ENCODE data around the gene NAPA. TPM values are rescaled to one million over a fixed set of nuclear protein-coding genes. Genes with fewer than 3 reads are reported as not detected.
"Not testable (repeated sequence)": the region's sequence is repeated elsewhere in the genome, so short reads cannot be mapped to it uniquely, and the experiment has no call there.

The NAPA gene
- total RNA-seq, 1 donor from 2014 or later = 26.8 TPM

DNA sequence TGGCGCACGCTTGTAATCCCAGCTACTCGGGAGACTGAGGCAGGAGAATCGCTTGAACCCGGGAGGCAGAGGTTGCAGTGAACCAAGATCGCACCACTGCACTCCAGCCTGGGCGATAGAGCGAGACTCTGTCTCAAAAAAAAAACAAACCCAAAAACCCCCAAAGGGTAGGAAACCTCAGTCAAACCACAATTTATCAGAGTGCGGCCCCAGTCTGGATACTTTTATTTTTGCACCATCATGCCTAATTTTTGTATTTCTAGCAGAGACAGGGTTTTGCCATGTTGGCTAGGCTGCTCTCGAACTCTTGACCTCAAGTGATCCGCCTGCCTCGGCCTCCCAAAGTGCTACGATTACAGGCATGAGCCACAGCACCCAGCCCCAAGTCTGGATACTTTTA is 28.6 kb downstream of the NAPA start:
- not testable (repeated sequence) for DNase-seq

DNA sequence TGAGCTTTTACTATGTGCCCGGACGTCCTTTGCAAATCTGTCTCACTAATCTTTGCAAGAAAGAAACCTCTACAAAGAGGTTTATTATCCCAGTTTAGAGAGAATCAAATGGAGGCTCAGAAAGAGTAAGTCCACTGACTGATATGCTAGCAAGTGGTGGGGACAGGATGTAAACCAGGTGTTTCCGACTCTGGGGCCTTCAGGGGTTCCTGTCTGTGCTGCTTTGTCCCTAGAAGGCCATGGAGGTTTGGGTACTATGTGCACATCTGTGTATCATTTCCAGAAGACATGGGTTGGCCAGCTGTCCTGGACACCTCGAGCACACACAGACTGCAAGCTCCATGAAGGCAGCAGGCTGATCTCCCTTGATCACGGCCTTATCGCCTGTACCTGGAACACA is 29.7 kb downstream of the NAPA start:
- no peak for DNase-seq

DNA sequence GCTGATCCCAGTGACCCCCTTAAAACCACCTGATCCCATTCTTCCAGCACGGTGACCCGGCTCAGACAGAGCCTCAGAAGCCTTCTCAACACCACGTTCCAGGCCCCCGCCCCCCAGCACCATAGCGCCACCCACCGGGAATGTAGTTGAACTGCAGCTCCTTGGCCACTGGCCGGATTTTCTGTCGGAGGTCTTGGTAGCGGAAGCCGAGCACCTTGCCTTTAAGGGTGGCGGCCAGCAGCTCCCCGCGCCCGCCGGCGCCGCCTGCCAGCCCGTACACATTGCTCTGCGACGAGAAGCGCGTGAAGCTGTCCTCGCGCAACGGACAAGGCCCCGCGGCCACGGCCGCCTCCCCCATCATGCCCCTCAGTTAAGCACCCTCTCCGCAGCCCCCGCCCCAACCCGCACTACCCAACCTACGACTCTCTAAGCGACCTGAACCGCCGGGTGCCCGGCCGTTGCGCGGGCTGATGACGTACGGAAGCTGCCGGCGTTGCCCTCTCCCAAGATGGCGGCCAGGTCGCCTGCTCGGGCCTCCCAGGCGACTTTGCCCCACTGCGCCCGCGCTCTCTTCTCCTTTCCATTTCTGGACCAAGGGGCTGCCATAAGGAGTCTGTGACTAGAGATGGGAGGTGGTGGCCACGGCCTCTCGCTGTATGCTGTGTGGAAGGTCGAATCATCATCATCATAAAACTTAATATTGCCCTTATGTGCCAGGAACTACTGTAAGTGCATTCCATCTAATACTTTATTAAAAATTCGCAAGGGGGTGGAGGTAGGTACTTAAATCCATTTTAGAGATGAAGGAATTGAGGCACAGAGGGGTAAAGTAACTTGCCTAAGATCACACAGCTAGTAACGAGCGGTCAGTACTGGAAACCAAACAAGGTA is 30.8 kb downstream of the NAPA start, which contains the start of gene KPTN:
Gene KPTN, minus strand, starts transcription at position 420 of the 891 bp plus-strand sequence. Its CDS starts 59 bp downstream, at position 361.
- DNase-seq = peak; percentile 86

DNA sequence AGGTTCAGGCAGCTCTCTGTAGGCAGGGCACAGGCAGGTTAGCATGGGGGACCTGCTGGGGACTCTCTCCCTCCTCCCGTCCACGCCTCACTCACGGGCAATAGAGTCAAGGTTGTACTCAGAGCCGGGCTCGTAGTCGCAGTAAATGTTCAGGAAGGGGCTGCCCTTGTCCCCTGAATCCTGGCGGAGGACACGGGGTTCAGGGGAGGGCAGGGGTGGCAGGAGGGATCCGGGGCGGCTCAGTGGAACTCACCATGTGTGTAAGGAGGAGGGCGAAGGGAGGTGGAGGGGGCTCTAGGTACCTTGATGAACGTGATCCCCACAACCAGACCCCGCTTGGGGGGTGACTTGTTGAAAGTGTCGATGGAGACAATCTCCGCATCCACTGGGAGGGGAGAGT is 31.7 kb downstream of the NAPA start:
- DNase-seq = no peak

DNA sequence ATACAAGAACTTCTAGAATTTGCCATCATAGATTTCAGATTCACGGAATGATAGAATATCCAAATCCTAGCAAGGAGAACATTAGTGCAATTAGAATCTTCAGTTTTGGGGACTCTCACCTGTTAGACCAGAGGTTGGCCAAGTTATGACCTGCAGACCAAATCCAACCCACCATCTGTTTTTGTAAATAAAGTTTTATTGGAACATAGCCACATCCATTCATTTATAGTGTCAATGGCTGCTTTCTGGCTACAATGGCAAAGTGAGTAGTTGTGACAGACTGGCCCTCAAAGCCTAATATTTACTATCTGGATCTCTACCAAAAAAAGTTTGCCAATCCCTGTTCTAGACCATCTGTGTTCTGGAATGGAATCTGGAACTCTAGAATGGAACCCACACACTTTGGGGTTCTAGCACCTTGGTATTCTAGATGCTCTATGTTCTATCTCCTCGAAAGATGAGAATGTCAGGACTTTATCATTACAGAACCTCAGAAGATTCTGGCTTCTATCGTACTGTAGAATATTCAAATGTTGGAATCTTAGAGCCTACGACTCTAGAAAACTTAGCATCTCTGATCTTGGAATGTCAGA is 33.3 kb downstream of the NAPA start:
- DNase-seq = no peak

DNA sequence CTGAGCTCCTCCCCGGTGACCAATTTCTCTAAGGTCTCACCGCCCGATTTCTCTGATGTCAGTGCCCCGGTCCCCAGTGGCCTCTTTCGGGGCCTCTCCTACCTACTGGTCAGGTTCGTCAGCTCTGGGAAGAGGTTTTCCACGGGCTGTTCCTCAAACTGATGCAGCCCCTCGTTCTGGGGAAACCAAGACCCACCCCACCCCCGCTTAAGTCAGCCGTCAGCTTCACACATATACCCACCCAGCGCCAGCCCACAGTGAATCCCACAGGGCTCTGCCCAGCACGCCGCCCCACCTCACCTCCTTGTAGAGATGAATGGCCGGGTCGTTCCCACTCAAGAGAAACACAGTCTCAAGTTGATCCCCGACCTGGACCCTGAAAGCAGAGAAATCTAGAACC is 34.2 kb downstream of the NAPA start:
- DNase-seq = no peak

DNA sequence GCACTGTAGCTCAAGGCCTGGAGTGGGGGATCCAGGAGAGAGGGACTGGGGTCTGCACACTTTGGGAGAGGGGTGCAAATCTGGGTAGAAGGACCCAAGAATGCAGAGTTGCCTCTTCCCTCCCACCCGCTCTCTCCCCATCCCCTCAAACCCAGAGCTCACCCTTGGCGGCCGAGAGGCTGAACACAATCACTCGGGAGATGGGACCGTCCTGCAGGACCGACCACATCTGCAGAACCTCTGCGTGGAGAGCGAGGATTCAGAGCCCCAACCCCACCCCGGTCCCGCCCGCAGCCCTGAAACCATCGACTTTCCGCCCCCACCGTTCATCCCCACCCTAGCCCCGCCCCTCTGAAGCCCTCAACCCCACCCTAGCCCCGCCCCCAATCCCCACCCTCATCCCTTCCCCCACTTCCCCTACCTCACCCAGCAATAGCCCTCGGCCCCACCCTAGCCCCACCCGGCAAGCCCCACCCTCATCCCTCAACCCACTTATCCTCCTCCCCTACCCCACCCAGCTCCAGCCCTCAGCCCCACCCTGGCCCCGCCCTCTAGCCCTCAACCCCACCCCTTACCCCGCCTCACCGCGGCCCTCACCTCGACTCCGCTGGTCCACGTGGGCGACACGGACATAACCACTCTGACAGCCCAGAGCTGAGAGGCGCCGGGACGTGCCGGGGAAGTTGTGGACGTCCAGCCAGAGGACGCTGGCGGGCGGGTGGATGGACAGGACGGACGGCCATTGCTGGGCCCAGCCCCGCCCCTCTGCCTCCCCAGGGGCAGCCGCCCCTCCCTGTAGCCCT is 35.0 kb downstream of the NAPA start:
- DNase-seq = no peak

DNA sequence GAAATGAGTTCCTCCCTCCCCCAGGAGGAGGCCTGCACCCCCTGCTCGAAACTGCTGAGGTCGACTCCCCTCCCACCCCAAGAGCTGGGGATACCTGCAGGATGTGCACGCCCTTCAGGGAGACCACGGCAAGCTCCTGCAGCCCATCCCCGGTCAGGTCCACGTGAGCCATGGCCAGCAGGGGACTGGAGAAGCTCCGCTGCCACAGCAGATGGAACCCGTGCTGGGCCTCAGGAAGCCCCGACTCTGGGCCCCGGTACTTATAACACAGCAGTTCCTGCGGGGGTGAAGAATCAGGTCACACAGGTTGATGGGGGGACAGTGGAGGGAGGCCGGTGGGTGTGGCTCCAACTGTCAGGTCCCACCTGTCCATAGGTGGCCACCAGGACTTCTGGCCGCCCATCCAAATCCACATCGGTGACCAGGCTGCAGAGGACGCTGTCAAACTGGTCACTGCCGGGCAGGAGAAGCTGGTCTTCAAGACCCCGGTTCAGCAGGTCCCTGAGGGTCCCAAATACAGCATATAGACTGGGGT is 38.4 kb downstream of the NAPA start:
- no peak for DNase-seq

DNA sequence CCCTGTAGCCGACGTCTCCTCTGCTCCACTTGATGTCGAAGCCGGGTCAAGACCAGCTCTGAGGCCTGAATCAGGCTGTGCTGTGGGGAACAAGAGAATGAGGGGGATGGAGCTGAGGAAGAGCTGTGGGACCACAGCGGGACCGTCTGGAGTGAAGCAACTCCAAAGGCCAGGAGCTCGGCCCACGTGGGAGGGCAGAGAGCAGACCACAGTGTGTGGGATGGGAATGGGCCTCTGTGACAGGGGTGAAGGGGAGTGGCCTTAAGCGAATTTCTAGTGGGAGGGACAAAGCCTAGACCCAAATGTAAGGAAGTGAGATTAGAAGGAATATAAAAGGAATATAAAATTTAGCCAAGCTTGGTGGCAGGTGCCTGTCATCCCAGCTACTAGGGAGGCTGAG is 39.4 kb downstream of the NAPA start:
- no peak for DNase-seq

DNA sequence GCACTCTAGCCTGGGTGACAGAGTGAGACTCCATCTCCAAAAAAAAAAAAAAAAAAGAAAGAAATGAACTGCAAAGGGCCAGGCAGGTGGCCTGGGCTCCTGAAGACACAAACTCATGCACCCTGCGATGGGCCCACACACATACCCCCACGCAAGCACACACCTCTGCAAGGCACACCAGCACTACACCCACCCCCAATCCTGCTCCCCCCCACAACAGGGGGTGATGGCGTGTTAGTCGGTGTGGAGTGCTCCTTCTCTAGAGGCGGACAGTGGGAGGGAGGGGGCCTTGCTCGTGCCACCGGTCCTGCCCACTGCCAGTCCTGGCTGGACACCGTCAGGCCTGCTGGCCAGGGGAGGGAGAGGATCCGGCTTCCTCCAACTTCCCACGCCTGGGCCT is 41.5 kb downstream of the NAPA start:
- DNase-seq = no peak

DNA sequence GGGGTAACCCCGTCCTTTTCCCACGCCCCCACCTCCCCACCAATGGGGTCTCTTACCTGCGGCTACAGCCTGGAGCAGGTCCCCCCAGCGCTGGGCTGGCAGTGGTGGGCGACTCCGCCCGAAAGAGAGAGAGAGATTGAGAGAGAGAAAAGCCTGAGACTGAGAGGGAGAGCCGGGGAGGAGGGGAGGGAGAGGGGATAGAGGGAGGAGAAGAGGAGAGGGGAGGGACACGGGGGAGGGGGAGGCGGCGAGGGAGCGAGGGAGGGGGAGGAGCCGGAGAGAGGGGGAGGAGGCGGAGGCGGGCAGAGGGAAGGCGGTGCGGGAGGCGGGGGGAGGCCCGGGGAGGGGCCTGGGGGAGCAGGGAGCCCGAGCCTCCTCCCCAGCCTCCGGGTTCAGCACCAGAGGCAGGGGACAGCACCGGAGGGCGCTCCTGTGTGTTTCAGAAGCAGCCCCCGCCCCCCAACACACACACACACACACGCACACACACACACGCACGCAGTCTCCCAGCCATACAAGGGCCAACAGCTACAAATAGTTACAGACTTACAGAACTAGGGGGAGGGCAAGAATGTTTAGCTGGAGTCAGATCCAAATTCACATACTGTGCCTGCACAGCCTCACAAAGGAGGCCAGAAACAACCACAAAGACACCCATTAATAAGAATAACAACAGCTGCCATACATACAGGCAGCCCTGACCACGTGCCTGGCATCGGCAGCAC is 43.0 kb downstream of the NAPA start, which contains the start of gene SLC8A2:
Gene SLC8A2, minus strand, starts transcription at position 161 of the 725 bp plus-strand sequence. CDS start 5,490 bp downstream, outside the sequence.
- peak; percentile 56 for DNase-seq

DNA sequence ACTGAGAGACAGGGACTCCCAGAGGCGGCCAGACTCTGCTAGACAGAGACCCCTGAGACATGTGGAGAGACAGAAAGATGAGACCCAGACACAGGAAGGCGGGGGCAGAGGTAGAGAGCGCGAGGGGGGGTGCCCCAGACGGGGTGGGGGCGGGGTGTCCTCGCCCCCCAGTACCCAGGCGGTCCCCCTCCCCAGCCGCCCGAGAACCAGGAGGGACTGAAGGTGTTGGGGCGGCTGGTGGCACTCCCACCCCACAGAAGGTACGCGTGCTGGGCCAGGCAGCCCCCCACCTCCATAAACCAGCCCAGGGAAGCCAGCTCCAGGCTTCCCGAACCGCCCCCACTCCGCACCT is 43.5 kb downstream of the NAPA start:
- no peak for DNase-seq

DNA sequence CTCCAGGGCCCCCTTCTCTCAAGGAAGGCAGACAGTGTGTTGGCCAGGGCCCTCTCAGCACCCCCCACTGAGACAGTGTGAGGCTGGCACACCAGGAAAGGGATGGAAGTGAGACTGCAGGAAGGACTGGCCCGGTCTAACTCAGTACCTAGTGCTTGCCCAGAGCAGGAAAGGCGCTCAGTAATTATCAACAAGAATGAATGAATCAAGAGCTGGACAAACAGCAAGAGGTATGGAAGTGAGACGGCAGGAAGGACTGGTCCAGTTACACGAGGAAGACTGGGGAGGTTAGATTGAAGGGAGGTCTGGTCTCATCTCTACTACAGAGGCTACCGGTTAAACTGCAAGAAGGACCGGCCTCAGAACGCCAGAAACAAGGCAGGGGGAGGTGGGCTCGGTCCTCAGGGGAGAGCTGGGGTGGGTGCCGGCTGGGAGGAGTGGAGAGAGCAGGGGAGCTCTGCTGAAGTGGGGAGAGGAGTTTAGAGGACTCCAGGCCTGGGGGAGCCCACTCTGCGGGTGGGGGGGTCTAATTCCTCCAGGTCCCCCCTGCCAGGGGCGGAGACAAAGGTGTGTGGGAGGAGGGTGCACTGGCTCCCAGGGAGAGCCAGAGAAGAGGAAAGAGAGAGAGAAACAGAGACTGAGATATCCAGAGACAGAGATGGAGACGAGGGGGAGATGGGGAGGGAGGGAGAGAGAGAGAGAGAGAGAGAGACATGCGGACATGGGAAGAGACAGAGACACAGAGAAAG is 44.2 kb downstream of the NAPA start:
- DNase-seq = no peak

DNA sequence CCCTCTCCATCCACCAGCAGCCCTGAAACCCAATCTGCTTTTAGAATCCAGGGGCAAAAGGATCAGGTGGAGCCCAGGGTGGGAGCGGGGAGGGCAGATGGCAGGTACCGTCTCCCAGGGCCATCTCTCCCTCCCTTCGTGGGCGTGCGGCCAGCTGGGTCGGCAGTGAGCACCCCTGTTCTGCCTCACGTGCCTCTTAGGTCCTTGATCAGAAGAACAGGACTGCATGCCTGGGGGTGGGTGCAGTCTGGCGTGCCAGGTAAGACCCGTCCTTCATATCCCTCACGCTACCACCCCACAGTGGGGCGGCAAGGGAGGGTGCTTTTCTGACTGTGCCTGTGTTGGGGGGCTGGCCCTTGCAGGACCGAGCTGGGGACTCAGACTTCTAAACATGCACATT is 45.1 kb downstream of the NAPA start:
- DNase-seq = no peak

DNA sequence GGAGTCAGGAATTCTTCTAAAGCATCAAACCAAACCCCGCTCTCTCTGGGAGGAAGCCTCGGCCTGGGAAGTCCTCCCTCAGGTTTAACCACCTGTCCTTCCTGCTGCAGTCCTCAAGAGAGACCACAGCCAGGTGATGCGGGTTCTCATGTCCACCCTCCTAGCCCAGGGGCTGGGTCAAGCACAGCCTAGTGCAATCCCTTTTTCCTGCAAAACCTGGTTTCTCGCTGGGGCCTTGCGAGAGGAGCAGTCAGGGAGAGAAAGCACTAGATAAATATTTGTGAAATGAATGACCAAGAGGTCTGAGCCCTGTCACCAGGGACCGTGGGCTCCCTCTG is 45.5 kb downstream of the NAPA start:
- DNase-seq = no peak

DNA sequence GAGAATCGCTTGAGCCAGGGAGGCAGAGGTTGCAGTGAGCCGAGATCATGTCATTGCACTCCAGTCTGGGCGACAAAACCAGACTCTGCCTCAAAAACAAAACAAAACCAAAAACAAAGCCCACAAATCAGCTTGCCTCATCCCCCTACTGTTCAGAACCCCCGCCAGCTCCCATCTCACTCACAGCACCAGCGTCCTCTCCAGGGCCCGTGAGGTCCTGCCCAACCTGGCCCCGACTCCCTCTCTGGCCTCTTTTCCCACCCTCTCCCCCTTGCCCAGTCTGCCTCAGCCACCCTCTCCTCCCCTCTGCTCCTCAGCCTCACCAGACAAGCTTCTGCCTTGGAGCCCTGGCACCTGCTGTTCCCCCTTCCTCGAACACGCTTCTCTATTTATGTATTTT is 46.9 kb downstream of the NAPA start:
- no peak for DNase-seq

DNA sequence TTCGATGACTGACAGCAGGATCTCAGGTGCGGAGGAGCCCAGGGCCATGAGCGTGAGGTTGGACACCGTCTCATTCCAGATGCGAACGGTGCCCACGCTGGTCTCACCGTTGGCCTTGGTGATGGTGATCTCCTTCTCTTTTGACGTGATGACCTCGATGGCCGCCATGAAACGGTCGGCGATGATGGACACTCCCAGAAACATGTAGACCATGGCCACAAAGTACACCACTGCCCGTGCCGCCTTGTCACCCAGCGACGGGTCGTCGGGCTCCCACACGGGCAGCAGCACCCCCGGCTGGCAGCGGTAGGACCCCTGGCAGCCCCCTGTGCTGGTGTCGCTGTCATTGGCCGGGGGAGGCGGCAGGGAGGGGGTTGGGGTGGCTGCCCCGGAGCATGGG is 48.9 kb downstream of the NAPA start:
- DNase-seq = no peak

DNA sequence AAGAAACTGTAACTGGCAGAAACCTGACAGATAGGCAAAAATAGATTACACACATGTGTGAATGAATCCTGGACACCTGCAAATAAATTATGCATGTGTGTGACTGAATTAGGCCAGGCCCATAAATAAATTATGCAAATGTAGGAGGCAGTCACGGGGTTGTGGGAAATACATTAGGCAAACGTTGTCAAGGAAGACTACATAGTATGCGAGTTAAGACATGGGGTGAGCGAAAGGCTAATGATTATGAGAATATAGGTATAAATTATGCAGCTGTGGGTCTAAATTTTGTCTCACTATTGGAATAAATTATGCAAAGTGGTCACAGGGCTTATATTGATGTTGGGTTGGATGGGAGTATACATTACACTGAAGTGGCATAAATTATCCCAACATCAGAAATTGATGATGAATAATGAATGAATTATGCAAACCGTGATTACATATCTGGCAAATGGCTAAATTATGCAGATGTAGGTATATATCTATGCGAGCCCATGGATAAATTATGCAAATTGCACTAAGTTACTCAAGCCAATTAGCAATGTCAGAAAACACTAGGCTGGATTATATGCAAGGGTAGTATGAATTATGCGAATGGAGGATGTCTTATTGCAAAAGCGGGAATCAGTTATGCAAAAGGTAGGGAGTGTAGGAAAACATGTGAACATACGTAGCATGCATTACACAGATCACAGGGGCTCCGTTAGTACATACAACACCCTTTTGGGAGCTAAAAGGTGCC is 50.0 kb downstream of the NAPA start:
- DNase-seq = no peak

DNA sequence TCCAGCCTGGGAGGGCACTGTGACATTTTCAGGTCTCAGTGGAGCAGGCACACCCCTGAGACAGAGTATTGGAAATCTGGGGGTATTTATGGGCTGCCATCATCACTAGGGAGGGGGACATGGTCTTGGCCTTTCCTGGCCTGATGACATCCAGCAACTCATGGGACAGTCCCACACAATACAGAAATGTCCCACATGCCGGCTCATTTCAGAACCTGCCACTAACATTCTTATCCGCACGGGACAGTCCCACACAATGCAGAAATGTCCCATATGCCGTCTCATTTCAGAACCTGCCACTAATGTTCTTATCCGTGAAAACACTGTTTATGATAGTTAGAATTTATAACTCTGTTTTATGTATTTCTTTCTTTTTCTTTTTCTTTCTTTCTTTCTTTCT is 53.0 kb downstream of the NAPA start:
- no peak for DNase-seq

DNA sequence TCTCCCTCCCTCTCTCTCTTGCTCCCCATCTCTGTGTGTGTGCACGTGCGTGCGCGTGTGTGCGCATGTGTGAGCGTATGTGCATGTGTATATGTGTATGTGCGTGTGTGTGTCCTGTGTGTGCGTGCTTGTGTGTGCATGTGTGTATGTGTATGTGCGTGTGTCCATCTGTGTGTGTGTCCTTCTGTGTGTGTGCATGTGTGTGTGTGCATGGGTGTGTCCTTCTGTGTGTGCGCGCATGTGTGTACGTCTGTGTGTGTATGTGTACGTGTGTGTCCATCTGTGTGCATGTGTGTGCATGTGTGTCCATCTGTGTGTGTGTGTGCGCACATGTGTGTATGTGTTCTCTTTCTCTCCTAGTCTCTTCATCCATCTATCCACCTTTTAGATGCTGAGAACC is 55.4 kb downstream of the NAPA start:
- no peak for DNase-seq

DNA sequence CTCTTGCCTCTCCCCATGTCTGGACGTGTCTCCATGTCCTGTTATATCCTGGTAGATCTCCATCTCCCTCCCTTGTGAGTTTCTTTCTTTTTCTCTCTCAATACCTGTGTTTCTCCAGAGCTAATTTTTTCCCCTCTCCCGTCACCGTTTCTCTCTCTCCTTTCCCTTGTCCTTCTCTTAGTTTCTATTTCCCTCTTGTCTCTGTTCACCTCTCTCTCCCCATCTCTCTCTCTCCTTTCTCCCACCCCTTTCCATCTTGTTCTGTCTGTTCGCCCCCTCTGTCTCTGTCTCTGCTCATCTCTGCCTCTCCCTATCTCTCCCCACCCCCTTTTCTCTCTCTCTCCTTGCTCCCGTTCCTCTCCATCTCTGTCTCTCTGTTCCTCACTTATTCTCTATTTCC is 56.2 kb downstream of the NAPA start:
- DNase-seq = no peak

Data from occipital lobe (tissue), 2 donors.